Activated T-helper 2 cell treated with anti-CD3 and anti-CD28 coated beads, Interferon-gamma antibody, Interleukin-2, Interleukin-4, amounts not matched to agents 10 μg/mL and 5 μg/mL and 100 μg/mL, durations not matched to agents 14 hours and 24 hours and 36 hours (primary cell): ENCODE data around the gene RAD51. TPM values are rescaled to one million over a fixed set of nuclear protein-coding genes. Genes with fewer than 3 reads are reported as not detected.

Experiments
- DNase-seq: peaks from one replicate; pipeline ENCODE4 v3.0.0; 2021; ENCODE audit warnings: low spot score
- H3K27ac Mint-ChIP-seq: one replicate; pipeline ENCODE4 v1.8.0; 2021; ENCODE audit warnings: mixed read lengths
- H3K27me3 Mint-ChIP-seq: one replicate; pipeline ENCODE4 v1.8.0; 2021; ENCODE audit warnings: low read depth, mixed read lengths
- H3K36me3 Mint-ChIP-seq: one replicate; pipeline ENCODE4 v1.8.0; 2021; ENCODE audit warnings: low read depth, mixed read lengths
- H3K4me1 Mint-ChIP-seq: one replicate; pipeline ENCODE4 v1.8.0; 2021; ENCODE audit warnings: low read depth, mixed read lengths
- H3K4me3 Mint-ChIP-seq: one replicate; pipeline ENCODE4 v1.8.0; 2021; ENCODE audit warnings: low read depth, mild to moderate bottlenecking, moderate library complexity, mixed read lengths
- H3K9me3 Mint-ChIP-seq: one replicate; pipeline ENCODE4 v1.8.0; 2021; ENCODE audit warnings: mixed read lengths
- intact Hi-C: fragments of 100-400 bp; cut with micrococcal nuclease; formaldehyde crosslinking; loops from one replicate; pipeline ENCODE4 v1.15.1; 2023
- total RNA-seq: library from RNA; stranded (reverse); gene quantifications from 2 replicates; pipeline ENCODE4 v1.2.3, GENCODE V29; 2022

Gene RAD51
- total RNA-seq, 1 donor from 2014 or later: 51.4 TPM

GRCh38 chr15:40767838-40768500 is 73.0 kb downstream of the RAD51 start:
- no peak for DNase-seq
- Mint-ChIP-seq H3K9me3 (no peaks in the 10 kb centered on the region), H3K4me3 (no peak overlapping the region), H3K27ac (no peak overlapping the region), H3K4me1 (peaks cover 27% of the 10 kb centered on the region), H3K27me3 (no peaks in the 10 kb centered on the region), H3K36me3 (peaks cover 20% of the 10 kb centered on the region)
- intact Hi-C loops: loop anchor here (10.0 kb wide), 1 partner anchor 173 kb away; the partner anchor contains the start of gene KNL1

GRCh38 chr15:40768521-40769273 is 73.7 kb downstream of the RAD51 start:
- no peaks in the 10 kb centered on the region for H3K9me3 Mint-ChIP-seq
- intact Hi-C loops: loop anchor here (10.0 kb wide), 1 partner anchor 174 kb away; the partner anchor contains the start of gene KNL1
- no peaks in the 10 kb centered on the region for H3K27me3 Mint-ChIP-seq
- no peak for DNase-seq
- peaks cover 27% of the 10 kb centered on the region for H3K4me1 Mint-ChIP-seq
- H3K27ac Mint-ChIP-seq: peak overlapping the region; percentile 76
- no peak overlapping the region for H3K4me3 Mint-ChIP-seq
- H3K36me3 Mint-ChIP-seq: peaks cover 20% of the 10 kb centered on the region

GRCh38 chr15:40769274-40770146 is 74.5 kb downstream of the RAD51 start, which contains the start of gene C15orf62:
TSS of gene C15orf62 (plus strand) at chr15:40769980. CDS start at chr15:40770496, 516 bp downstream.
- DNase-seq: peak; percentile 24
- no peaks in the 10 kb centered on the region for H3K27me3 Mint-ChIP-seq
- intact Hi-C loops: loop anchor here (10.0 kb wide), 1 partner anchor 175 kb away; the partner anchor contains the start of gene KNL1
- no peaks in the 10 kb centered on the region for H3K9me3 Mint-ChIP-seq
- peak within 1 kb of the TSS; percentile 77 for H3K27ac Mint-ChIP-seq
- H3K4me3 Mint-ChIP-seq: peak within 1 kb of the TSS; percentile 8
- peaks cover 25% of the 10 kb centered on the region for H3K4me1 Mint-ChIP-seq
- peaks cover 23% of the 10 kb centered on the region for H3K36me3 Mint-ChIP-seq

GRCh38 chr15:40770147-40770721 is 75.3 kb downstream of the RAD51 start:
- no peak for DNase-seq
- intact Hi-C loops: no loop called here
- Mint-ChIP-seq H3K27ac (peak overlapping the region; percentile 77), H3K9me3 (no peaks in the 10 kb centered on the region), H3K4me1 (peaks cover 19% of the 10 kb centered on the region), H3K27me3 (no peaks in the 10 kb centered on the region), H3K4me3 (no peak overlapping the region), H3K36me3 (peaks cover 29% of the 10 kb centered on the region)

- Mint-ChIP-seq H3K9me3 (no peaks in the 10 kb centered on the region), H3K27me3 (no peaks in the 10 kb centered on the region), H3K27ac (no peak overlapping the region), H3K4me1 (peaks cover 12% of the 10 kb centered on the region), H3K4me3 (no peak overlapping the region), H3K36me3 (peaks cover 29% of the 10 kb centered on the region)
- no peak for DNase-seq
- intact Hi-C loops: no loop called here
Observed at GRCh38 chr15:40771242-40771641, 76.3 kb downstream of the RAD51 start.

- DNase-seq: no peak
- H3K27ac Mint-ChIP-seq: no peak overlapping the region
- peaks cover 14% of the 10 kb centered on the region for H3K4me1 Mint-ChIP-seq
- peaks cover 32% of the 10 kb centered on the region for H3K36me3 Mint-ChIP-seq
- no peak overlapping the region for H3K4me3 Mint-ChIP-seq
- no peaks in the 10 kb centered on the region for H3K27me3 Mint-ChIP-seq
- no peaks in the 10 kb centered on the region for H3K9me3 Mint-ChIP-seq
- intact Hi-C loops: no loop called here
Observed at GRCh38 chr15:40772014-40772413, 77.0 kb downstream of the RAD51 start.

GRCh38 chr15:40773496-40773895 is 78.5 kb downstream of the RAD51 start:
- H3K27ac Mint-ChIP-seq: no peak overlapping the region
- no peak overlapping the region for H3K4me3 Mint-ChIP-seq
- no peaks in the 10 kb centered on the region for H3K27me3 Mint-ChIP-seq
- peaks cover 13% of the 10 kb centered on the region for H3K4me1 Mint-ChIP-seq
- intact Hi-C loops: no loop called here
- H3K36me3 Mint-ChIP-seq: peaks cover 29% of the 10 kb centered on the region
- no peaks in the 10 kb centered on the region for H3K9me3 Mint-ChIP-seq
- DNase-seq: no peak

GRCh38 chr15:40773902-40774301 is 78.9 kb downstream of the RAD51 start:
- Mint-ChIP-seq H3K36me3 (peaks cover 29% of the 10 kb centered on the region), H3K4me3 (no peak overlapping the region), H3K27me3 (no peaks in the 10 kb centered on the region), H3K4me1 (peaks cover 11% of the 10 kb centered on the region), H3K9me3 (no peaks in the 10 kb centered on the region), H3K27ac (no peak overlapping the region)
- intact Hi-C loops: no loop called here
- no peak for DNase-seq

- no peak for DNase-seq
- Mint-ChIP-seq H3K27ac (no peak overlapping the region), H3K36me3 (peaks cover 35% of the 10 kb centered on the region), H3K27me3 (no peaks in the 10 kb centered on the region), H3K9me3 (no peaks in the 10 kb centered on the region), H3K4me3 (no peak overlapping the region), H3K4me1 (peaks cover 4% of the 10 kb centered on the region)
- intact Hi-C loops: no loop called here
Observed at GRCh38 chr15:40775007-40775406, 80.0 kb downstream of the RAD51 start.

- DNase-seq: no peak
- H3K27ac Mint-ChIP-seq: no peak overlapping the region
- H3K27me3 Mint-ChIP-seq: no peaks in the 10 kb centered on the region
- peaks cover 38% of the 10 kb centered on the region for H3K36me3 Mint-ChIP-seq
- intact Hi-C loops: no loop called here
- H3K4me3 Mint-ChIP-seq: no peak overlapping the region
- no peaks in the 10 kb centered on the region for H3K9me3 Mint-ChIP-seq
- H3K4me1 Mint-ChIP-seq: peaks cover 2% of the 10 kb centered on the region
Observed at GRCh38 chr15:40775740-40776536, 81.0 kb downstream of the RAD51 start.

GRCh38 chr15:40776537-40777141 is 81.7 kb downstream of the RAD51 start:
- H3K36me3 Mint-ChIP-seq: peaks cover 31% of the 10 kb centered on the region
- DNase-seq: no peak
- H3K27me3 Mint-ChIP-seq: no peaks in the 10 kb centered on the region
- no peak overlapping the region for H3K4me3 Mint-ChIP-seq
- peak overlapping the region; percentile 16 for H3K27ac Mint-ChIP-seq
- intact Hi-C loops: no loop called here
- peaks cover 2% of the 10 kb centered on the region for H3K4me1 Mint-ChIP-seq
- H3K9me3 Mint-ChIP-seq: no peaks in the 10 kb centered on the region
